WTC11 (cell line): ENCODE measurements around the gene PPP4C. TPM values are rescaled to one million over a fixed set of nuclear protein-coding genes. Genes with fewer than 3 reads are reported as not detected.

Source experiments
- ATAC-seq: fragments of 200-7000 bp; cut with Tn5 transposase; 2 replicates; pipeline ENCODE4 v1.10.0; 2021; ENCODE audit warnings: mild to moderate bottlenecking, moderate library complexity
- CTCF ChIA-PET: fragments of 300-600 bp; sonication (Branson Sonifier 250); formaldehyde crosslinking; loops from one replicate; lab custom pipeline; 2021; ENCODE audit warnings: antibody characterized with exemption; lab: Charles Lee
- POLR2A ChIA-PET: fragments of 350-600 bp; sonication (Branson Sonifier 250); formaldehyde crosslinking; loops from one replicate; lab custom pipeline; 2021; ENCODE audit warnings: antibody characterized with exemption; lab: Charles Lee
- DNase-seq: peaks from one replicate; pipeline ENCODE4 v3.0.0; 2021; ENCODE audit warnings: low spot score
- H3K27ac Mint-ChIP-seq: 2 replicates; pipeline ENCODE4 v1.8.0; 2021; ENCODE audit warnings: mixed read lengths
- H3K27me3 Mint-ChIP-seq: 2 replicates; pipeline ENCODE4 v1.8.0; 2021; ENCODE audit warnings: low read depth, mild to moderate bottlenecking, moderate library complexity, mixed read lengths
- H3K36me3 Mint-ChIP-seq: 2 replicates; pipeline ENCODE4 v1.8.0; 2021; ENCODE audit warnings: mixed read lengths
- H3K4me1 Mint-ChIP-seq: 2 replicates; pipeline ENCODE4 v1.8.0; 2022; ENCODE audit warnings: mixed read lengths
- H3K4me3 Mint-ChIP-seq: 2 replicates; pipeline ENCODE4 v1.8.0; 2021; ENCODE audit warnings: mild to moderate bottlenecking, moderate library complexity, mixed read lengths
- H3K9me3 Mint-ChIP-seq: 2 replicates; pipeline ENCODE4 v1.8.0; 2021; ENCODE audit warnings: mixed read lengths
- AR ChIP-seq: fragments of 250-450 bp; sonication (Bioruptor Pico); IDR thresholded peaks from 2 replicates; pipeline ENCODE4 v1.9.0; 2021; ENCODE audit warnings: mild to moderate bottlenecking
- ATF2 ChIP-seq: sonication (generic); formaldehyde crosslinking; IDR thresholded peaks from 2 replicates; pipeline ENCODE4 v1.8.1; 2022; ENCODE audit warnings: low read depth, missing genetic modification reagents, borderline replicate concordance
- E2F4 ChIP-seq: sonication (generic); formaldehyde crosslinking; IDR thresholded peaks from 2 replicates; pipeline ENCODE4 v1.8.1; 2022; ENCODE audit warnings: low read depth, mild to moderate bottlenecking, moderate library complexity, missing genetic modification reagents, borderline replicate concordance
- GABPB1 ChIP-seq: sonication (generic); formaldehyde crosslinking; IDR thresholded peaks from 2 replicates; pipeline ENCODE4 v1.8.1; 2023; ENCODE audit warnings: mild to moderate bottlenecking, missing genetic modification reagents
- JAZF1 ChIP-seq: fragments of 250-450 bp; sonication (Bioruptor Pico); IDR thresholded peaks from 2 replicates; pipeline ENCODE4 v1.9.0; 2021; ENCODE audit warnings: moderate library complexity, mild to moderate bottlenecking, inconsistent platforms
- JUN ChIP-seq: sonication (generic); formaldehyde crosslinking; IDR thresholded peaks from 2 replicates; pipeline ENCODE4 v1.8.0; 2023; ENCODE audit warnings: mild to moderate bottlenecking, missing genetic modification reagents
- NFE2L1 ChIP-seq: sonication (generic); formaldehyde crosslinking; IDR thresholded peaks from 2 replicates; pipeline ENCODE4 v1.8.1; 2023; ENCODE audit warnings: missing genetic modification reagents
- NR2C2 ChIP-seq: sonication (generic); formaldehyde crosslinking; IDR thresholded peaks from 2 replicates; pipeline ENCODE4 v1.8.0; 2022; ENCODE audit warnings: mild to moderate bottlenecking, missing genetic modification reagents
- STAT6 ChIP-seq: sonication (generic); formaldehyde crosslinking; conservative IDR thresholded peaks from 2 replicates; pipeline ENCODE4 v1.8.1; 2023; ENCODE audit warnings: mild to moderate bottlenecking, low read depth, missing genetic modification reagents, moderate library complexity
- TCF7 ChIP-seq: sonication (generic); formaldehyde crosslinking; IDR thresholded peaks from 2 replicates; pipeline ENCODE4 v1.8.0; 2022; ENCODE audit warnings: mild to moderate bottlenecking, low read depth, missing genetic modification reagents, moderate library complexity
- TEAD4 ChIP-seq: sonication (generic); formaldehyde crosslinking; IDR thresholded peaks from 2 replicates; pipeline ENCODE4 v1.8.0; 2022; ENCODE audit warnings: mild to moderate bottlenecking, missing genetic modification reagents
- TP53 ChIP-seq: sonication (generic); formaldehyde crosslinking; IDR thresholded peaks from 2 replicates; pipeline ENCODE4 v1.8.1; 2023; ENCODE audit warnings: mild to moderate bottlenecking, missing genetic modification reagents
- ZNF219 ChIP-seq: sonication (generic); formaldehyde crosslinking; IDR thresholded peaks from 2 replicates; pipeline ENCODE4 v1.8.0; 2023; ENCODE audit warnings: missing genetic modification reagents, mild to moderate bottlenecking, borderline replicate concordance
- total RNA-seq: library from RNA; stranded (reverse); gene quantifications from 3 replicates; pipeline ENCODE4 v1.2.3, GENCODE V29; 2021
- TF ChIP-seq, protein P1 (sequence below): fragments of 200-600 bp; IDR thresholded peaks from 2 replicates; pipeline ENCODE4 v1.8.0; 2022; ENCODE audit warnings: antibody characterized with exemption
- TF ChIP-seq, protein P2 (sequence below): sonication (generic); formaldehyde crosslinking; IDR thresholded peaks from 2 replicates; pipeline ENCODE4 v1.8.0; 2022; ENCODE audit warnings: mild to moderate bottlenecking, missing genetic modification reagents
- TF ChIP-seq, protein P3 (sequence below): sonication (generic); formaldehyde crosslinking; IDR thresholded peaks from 2 replicates; pipeline ENCODE4 v1.8.1; 2023; ENCODE audit warnings: mild to moderate bottlenecking, moderate library complexity, missing genetic modification reagents

Gene PPP4C
- total RNA-seq, 1 experiment from 2014 or later: 164 TPM

- Mint-ChIP-seq H3K27me3 (peaks cover 31% of the 10 kb centered on the region), H3K4me3 (peak overlapping the region; percentile 47), H3K4me1 (peaks cover 14% of the 10 kb centered on the region), H3K27ac (no peak overlapping the region), H3K36me3 (no peaks in the 10 kb centered on the region), H3K9me3 (no peaks in the 10 kb centered on the region)
- TF ChIP-seq NR2C2 (CRISPR knock-in tag) (no peak), GABPB1 (CRISPR knock-in tag) (0 out of 2 replicates have a peak, but pooled peaks have one; percentile 0)
- TF ChIP-seq, protein P1, sequence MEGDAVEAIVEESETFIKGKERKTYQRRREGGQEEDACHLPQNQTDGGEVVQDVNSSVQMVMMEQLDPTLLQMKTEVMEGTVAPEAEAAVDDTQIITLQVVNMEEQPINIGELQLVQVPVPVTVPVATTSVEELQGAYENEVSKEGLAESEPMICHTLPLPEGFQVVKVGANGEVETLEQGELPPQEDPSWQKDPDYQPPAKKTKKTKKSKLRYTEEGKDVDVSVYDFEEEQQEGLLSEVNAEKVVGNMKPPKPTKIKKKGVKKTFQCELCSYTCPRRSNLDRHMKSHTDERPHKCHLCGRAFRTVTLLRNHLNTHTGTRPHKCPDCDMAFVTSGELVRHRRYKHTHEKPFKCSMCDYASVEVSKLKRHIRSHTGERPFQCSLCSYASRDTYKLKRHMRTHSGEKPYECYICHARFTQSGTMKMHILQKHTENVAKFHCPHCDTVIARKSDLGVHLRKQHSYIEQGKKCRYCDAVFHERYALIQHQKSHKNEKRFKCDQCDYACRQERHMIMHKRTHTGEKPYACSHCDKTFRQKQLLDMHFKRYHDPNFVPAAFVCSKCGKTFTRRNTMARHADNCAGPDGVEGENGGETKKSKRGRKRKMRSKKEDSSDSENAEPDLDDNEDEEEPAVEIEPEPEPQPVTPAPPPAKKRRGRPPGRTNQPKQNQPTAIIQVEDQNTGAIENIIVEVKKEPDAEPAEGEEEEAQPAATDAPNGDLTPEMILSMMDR: peak; percentile 43; the same call in 1 of the 2 replicates
- CTCF ChIA-PET: interaction anchor here (0.6 to 6.8 kb wide), 46 partner anchors 8 to 1482 kb away, joined by 3 to 89 read pairs (median 4); partner anchors contain the start of genes ALDOA, ASPHD1, C16orf92 and CD2BP2
- DNase-seq (peak; percentile 84), ATAC-seq (peak; percentile 96)
- POLR2A ChIA-PET: interaction anchor here (0.6 to 1.1 kb wide), 4 partner anchors 8 to 82 kb away, joined by 3 to 4 read pairs (median 4); no protein-coding TSS in a partner anchor
Observed at GRCh38 chr16:30054959-30055553, 20.7 kb upstream of the PPP4C start.

GRCh38 chr16:30060346-30060745 lies 15.4 kb upstream of the PPP4C start:
- Mint-ChIP-seq H3K36me3 (no peaks in the 10 kb centered on the region), H3K4me3 (no peak overlapping the region), H3K9me3 (no peaks in the 10 kb centered on the region), H3K27me3 (peaks cover 3% of the 10 kb centered on the region; the same call in 1 of the 2 replicates), H3K4me1 (peaks cover 17% of the 10 kb centered on the region), H3K27ac (no peak overlapping the region)
- DNase-seq: no peak
- ATAC-seq: no peak
- POLR2A ChIA-PET: no interaction called here
- CTCF ChIA-PET: no interaction called here
- no peak for TF ChIP-seq ATF2 (CRISPR knock-in tag)
- TF ChIP-seq TCF7 (CRISPR knock-in tag): no peak
- no peak for TF ChIP-seq AR (CRISPR knock-in tag)
- no peak for TF ChIP-seq JAZF1 (CRISPR knock-in tag)
- TF ChIP-seq E2F4 (CRISPR knock-in tag): no peak
- TF ChIP-seq, protein P2, sequence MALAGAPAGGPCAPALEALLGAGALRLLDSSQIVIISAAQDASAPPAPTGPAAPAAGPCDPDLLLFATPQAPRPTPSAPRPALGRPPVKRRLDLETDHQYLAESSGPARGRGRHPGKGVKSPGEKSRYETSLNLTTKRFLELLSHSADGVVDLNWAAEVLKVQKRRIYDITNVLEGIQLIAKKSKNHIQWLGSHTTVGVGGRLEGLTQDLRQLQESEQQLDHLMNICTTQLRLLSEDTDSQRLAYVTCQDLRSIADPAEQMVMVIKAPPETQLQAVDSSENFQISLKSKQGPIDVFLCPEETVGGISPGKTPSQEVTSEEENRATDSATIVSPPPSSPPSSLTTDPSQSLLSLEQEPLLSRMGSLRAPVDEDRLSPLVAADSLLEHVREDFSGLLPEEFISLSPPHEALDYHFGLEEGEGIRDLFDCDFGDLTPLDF (CRISPR knock-in tag): no peak
- TF ChIP-seq TEAD4 (CRISPR knock-in tag): no peak
- no peak for TF ChIP-seq TP53 (CRISPR knock-in tag)
- TF ChIP-seq NR2C2 (CRISPR knock-in tag): no peak
- no peak for TF ChIP-seq JUN (CRISPR knock-in tag)
- no peak for TF ChIP-seq NFE2L1
- TF ChIP-seq STAT6: no peak
- TF ChIP-seq, protein P3, sequence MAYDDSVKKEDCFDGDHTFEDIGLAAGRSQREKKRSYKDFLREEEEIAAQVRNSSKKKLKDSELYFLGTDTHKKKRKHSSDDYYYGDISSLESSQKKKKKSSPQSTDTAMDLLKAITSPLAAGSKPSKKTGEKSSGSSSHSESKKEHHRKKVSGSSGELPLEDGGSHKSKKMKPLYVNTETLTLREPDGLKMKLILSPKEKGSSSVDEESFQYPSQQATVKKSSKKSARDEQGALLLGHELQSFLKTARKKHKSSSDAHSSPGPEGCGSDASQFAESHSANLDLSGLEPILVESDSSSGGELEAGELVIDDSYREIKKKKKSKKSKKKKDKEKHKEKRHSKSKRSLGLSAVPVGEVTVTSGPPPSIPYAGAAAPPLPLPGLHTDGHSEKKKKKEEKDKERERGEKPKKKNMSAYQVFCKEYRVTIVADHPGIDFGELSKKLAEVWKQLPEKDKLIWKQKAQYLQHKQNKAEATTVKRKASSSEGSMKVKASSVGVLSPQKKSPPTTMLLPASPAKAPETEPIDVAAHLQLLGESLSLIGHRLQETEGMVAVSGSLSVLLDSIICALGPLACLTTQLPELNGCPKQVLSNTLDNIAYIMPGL (CRISPR knock-in tag): no peak
- TF ChIP-seq ZNF219 (CRISPR knock-in tag): no peak
